HL-60/S4 treated with retinoic acid at 250 ng/mL for 4 days and 3 days (cell line): ENCODE data around the gene TEP1.
"Not testable (repeated sequence)": the region's sequence is repeated elsewhere in the genome, so short reads cannot be mapped to it uniquely, and the experiment has no call there.

Experiments used
- in situ Hi-C: fragments of 300-500 bp; cut with MboI; formaldehyde crosslinking; loops from 2 replicates; pipeline ENCODE4 v1.7.0; 2022; ENCODE audit warnings: low sequenced_read_pairs

Gene TEP1

DNA sequence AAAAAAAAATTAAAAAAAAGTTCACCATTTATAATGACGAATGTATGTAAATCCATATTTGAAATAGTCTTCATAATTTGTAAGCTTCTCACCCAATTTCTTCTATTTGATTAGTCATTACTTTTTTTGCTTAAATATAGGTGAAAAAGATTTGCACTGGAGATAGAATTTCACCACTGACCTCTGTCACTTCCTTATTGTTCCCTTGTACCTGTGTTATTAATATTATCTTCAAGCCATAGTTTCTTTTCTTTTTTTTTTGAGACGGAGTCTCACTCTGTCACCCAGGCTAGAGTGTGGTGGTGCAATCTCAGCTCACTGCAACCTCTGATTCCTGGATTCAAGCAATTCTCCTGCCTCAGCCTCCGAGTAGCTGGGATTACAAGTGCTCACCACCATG, 15.8 kb downstream of the TEP1 start:
- in situ Hi-C loops = no loop called here

- in situ Hi-C loops = no loop called here
Measured at GRCh38 chr14:20391505-20391904, 21.8 kb downstream of the TEP1 start.

DNA sequence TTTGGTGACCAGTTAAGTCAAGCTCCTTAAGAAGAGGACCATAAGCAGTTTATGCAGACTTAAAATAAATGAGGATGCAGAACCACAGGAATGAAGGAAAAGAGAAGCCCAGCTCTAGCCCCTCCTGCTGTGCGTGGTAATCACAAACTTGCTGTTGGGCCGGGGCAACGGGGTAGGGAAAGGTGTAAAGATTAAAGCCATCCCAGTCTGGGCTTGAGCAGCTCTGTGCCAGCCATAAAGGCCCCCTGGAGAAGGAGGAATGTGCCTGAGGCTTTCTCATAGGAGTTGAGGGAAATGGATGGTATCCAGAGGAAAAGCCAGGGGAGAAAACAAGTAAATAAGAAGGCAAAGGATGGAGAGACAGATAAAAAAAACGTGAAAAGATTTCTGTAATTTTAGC, 25.1 kb downstream of the TEP1 start:
- in situ Hi-C loops = no loop called here

- in situ Hi-C loops = no loop called here
Measured at GRCh38 chr14:20387576-20387975, 25.7 kb downstream of the TEP1 start.

DNA sequence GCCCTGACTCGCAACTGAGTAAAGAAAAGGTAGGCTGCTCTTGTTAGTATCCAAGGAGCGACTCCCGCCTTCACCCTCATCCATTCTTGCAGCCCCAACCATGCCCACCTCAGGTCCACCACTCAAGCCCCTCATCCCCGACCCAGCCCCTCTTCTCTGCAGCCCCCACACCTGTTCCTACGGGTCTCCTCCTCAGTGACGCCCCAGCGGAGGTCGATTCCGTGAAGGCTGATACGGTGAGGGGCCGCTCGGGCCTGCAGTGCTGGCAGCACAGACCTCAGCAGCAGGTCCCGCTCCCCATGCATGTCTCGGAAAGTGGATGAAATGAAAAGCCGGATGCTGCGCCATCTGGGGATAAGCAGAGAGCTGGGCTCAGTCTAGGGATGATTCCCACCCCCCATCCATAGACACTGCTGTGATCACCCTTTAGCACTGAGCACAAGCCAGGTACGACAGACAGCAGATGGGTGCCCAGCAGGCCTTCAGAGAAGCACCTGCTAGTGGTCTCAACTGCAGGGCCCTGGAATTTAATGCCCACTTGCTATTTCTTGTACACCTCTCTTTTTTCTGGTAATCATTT, 26.9 kb downstream of the TEP1 start:
- in situ Hi-C loops = no loop called here

DNA sequence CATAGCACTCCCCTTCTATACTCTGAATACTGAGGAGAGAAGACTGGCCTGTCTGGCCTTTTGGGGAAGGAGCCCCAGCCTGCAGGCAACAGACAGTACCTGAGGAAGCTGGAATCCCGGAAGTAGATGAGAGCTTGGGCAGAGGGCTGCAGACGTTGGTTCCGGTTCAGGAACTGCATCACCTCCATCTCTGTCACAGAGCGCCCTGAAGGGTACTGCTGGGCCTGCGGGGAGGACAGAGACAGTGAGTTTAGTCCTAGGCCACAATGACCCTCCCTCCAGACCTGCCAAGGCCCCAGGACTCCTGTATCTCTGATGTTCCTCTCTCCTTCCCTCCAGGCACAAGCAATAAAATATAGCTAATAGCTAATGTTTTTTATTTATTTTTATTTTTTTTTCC, 28.4 kb downstream of the TEP1 start:
- in situ Hi-C loops = no loop called here

GRCh38 chr14:20384321-20384720, 29.0 kb downstream of the TEP1 start:
- in situ Hi-C loops = no loop called here

- in situ Hi-C loops = no loop called here
Measured at GRCh38 chr14:20383636-20384035, 29.7 kb downstream of the TEP1 start.

DNA sequence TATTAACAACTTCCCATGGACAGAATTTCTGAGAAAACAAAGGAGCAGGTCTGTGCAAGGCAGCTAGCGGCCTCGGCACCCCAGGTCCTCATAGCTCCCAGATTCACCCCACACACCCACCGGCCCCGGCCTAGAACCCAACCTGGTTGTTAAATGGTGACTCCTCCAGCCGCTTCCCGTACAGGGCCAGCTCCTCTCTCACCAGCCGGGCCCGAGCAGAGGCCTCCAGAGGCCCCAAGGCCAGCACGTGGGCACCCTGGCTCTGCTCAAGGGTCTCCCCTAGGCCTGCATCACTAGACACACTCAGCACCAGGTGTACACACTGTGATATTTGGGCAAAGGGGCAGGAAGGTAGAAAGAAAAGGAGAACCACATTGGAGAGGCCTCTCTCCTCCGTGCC, 30.3 kb downstream of the TEP1 start:
- in situ Hi-C loops = no loop called here

GRCh38 chr14:20382526-20382925, 30.8 kb downstream of the TEP1 start:
- in situ Hi-C loops = no loop called here

GRCh38 chr14:20381341-20381740, 32.0 kb downstream of the TEP1 start:
- in situ Hi-C loops = no loop called here

DNA sequence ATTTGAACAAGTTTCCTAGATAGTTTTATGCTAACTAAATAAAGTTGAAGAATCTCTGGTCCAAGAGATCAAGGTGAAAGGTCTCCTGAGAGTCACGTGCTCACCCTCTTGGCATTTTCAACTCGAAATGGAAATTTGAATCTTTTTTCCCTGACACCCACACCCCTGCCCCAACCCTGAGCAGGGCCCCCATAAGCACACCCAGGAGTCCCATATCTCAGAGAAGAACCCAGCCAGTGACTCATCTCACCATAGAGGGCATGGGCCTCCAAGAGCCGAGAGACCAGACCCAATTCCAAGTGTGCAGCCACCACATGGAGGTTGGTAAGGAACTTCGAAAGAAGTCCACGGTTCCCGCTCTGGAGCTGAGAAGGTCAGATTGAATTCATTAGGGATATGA, 32.6 kb downstream of the TEP1 start:
- in situ Hi-C loops = no loop called here

DNA sequence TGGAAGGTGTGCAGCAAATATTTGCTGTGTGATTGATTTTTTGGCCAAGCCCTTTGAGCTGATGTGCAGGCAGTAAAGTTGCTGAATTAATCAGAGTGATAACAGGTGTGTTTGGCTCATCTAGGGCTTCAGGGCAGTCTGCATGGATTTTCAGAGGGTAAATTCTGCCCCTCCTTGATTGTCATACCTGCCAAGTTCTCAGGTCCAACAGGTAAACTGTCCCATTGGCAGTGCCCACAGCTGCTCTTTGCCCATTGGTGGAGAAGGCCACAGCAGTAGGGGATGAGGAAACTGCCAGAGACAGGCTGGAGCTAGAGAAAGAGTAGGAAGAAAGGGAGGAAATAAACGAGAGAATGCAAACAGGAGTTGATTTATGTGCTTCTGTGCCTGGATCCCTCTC, 33.6 kb downstream of the TEP1 start:
- in situ Hi-C loops = no loop called here

GRCh38 chr14:20377171-20377570, 36.1 kb downstream of the TEP1 start:
- in situ Hi-C loops = no loop called here

- in situ Hi-C loops = no loop called here
Measured at GRCh38 chr14:20376071-20376588, 37.2 kb downstream of the TEP1 start.

- in situ Hi-C loops = no loop called here
Measured at GRCh38 chr14:20375471-20375870, 37.8 kb downstream of the TEP1 start.

- in situ Hi-C loops = no loop called here
Measured at GRCh38 chr14:20372796-20373195, 40.5 kb downstream of the TEP1 start.

GRCh38 chr14:20365928-20366327, 47.4 kb downstream of the TEP1 start:
- in situ Hi-C loops = no loop called here

DNA sequence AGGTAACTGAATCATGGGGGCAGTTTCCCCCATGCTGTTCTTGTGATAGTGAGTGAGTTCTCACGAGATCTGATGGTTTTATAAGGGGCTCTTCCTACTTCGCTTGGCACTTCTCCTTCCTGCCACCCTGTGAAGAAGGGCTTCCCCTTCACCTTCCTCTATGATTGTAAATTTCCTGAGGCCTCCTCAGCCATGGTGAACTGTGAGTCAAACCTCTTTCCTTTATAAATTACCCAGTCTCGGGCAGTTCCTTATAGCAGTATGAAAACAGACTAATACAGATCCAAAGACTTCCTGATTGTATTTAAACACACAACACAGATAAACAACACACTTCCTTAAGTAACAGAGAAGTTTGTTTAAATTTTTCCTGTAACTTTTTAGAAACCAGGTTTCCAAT, 54.8 kb downstream of the TEP1 start:
- in situ Hi-C loops = not testable (repeated sequence)

DNA sequence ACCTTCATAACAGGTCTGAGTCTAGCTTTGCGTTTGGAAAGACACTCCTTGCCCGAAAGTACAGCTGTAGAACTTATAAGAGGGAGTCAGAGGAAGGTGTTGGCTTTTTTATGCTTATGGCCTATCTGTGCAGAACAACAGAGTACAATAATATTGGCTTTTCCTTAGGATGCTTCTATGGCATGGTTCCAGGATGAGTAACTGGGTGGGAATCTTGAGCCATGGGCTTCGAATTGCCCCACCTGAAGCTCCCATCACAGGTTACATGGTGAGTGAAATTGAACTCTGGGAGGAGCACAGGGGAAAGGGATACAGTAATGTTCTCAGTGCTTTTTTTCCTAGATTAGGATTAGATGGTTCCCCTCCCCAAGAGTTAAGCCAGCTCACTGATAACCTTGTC, 56.9 kb downstream of the TEP1 start:
- in situ Hi-C loops = no loop called here

- in situ Hi-C loops = no loop called here
Measured at GRCh38 chr14:20350860-20351259, 62.4 kb downstream of the TEP1 start.

DNA sequence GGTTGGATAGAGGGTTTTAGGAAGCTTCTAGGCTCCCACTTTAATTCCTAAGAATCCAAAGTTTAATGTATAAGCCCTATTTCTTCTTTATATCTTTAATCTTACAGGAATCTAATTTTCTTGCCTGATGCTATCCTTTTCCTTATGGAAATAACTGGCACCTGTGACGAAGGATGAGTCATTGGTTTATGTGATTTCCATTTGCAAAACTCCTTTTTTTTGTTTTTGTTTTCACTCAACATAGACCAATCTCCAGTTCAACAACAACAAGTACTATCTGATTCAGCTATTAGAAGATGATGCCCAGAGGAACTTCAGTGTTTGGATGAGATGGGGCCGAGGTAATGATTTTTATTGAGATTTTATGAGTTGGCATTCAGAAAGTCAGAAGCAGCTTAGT, 63.0 kb downstream of the TEP1 start:
- in situ Hi-C loops = no loop called here

DNA sequence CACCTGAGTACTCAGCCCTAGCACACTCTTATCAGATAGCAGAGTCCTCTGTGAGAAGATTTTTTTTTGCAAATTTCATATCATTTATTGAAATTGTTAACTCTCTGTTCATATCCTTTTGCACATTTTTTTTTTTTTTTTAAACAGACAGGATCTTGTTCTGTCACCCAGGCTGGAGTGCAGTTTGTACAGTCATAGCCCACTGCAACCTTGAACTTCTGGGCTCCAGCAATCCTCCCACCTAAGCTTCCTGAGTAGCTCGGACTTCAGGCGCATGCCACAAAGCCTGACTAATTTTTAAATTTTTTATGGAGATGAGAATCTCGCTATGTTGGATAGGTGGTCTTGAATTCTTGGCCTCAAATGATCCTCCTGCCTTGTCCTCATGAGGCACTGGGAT, 65.6 kb downstream of the TEP1 start:
- in situ Hi-C loops = no loop called here
